ENCODE results near the gene COPS7B. TPM values are rescaled to one million over a fixed set of nuclear protein-coding genes. Genes with fewer than 3 reads are reported as not detected.

COPS7B gene
- total and polyA plus RNA-seq, 9 of the 15 experiments (the other 6 are each of a cell fraction or from before 2014, with no cell fraction given): 6.0 to 50.7 (median 21.8) TPM

- TF ChIP-seq CHD7 (IDR thresholded peaks at IDR 0.05; ENCODE audit: low read depth, low read length): no peak
- TF ChIP-seq MEF2D (tag; conservative IDR thresholded peaks at IDR 0.05; ENCODE audit: low read depth): no peak
Measured at GRCh38 chr2:231761735-231762134, 24.5 kb upstream of the COPS7B start (continued).
